Measurements from ENCODE around the gene COL18A1. TPM values are rescaled to one million over a fixed set of nuclear protein-coding genes. Genes with fewer than 3 reads are reported as not detected.
A peak's percentile ranks its signal among the peaks of the same experiment; 100 is the strongest.

The COL18A1 gene
- total and polyA plus RNA-seq, 7 donors: 4.4 to 197 (median 39.7) TPM

DNA sequence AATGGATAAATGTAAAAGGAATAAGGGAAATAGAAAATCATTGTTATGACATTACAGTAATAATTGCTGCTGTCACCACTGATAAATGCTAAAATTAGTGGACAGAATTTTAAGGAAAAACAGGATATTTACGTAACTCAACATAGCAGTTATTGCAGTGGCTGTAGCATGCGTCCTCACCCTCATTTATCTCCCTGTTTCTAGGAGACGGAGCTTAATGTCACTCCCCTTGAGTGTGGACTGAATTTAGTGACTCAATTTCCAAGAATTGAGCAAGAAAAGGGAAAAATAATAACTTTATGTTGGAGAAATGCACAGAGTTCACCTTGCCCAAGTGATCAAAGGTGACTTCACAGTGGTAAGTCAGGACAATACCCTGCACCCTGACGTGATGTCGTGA, 33.3 kb upstream of the COL18A1 start:
- H3K4me3 ChIP-seq: no peak overlapping the region
- H3K36me3 ChIP-seq: no peaks in the 10 kb centered on the region
- DNase-seq: no peak
- H3K4me1 ChIP-seq: peaks cover 0 to 8% (median 5%) of the 10 kb centered on the region in 4 donors
- 63 to 83% methylated on average over 5 of the region's 5 CpGs for WGBS, 2 donors
- H3K27me3 ChIP-seq: no peaks in the 10 kb centered on the region
- TF ChIP-seq, protein P1, sequence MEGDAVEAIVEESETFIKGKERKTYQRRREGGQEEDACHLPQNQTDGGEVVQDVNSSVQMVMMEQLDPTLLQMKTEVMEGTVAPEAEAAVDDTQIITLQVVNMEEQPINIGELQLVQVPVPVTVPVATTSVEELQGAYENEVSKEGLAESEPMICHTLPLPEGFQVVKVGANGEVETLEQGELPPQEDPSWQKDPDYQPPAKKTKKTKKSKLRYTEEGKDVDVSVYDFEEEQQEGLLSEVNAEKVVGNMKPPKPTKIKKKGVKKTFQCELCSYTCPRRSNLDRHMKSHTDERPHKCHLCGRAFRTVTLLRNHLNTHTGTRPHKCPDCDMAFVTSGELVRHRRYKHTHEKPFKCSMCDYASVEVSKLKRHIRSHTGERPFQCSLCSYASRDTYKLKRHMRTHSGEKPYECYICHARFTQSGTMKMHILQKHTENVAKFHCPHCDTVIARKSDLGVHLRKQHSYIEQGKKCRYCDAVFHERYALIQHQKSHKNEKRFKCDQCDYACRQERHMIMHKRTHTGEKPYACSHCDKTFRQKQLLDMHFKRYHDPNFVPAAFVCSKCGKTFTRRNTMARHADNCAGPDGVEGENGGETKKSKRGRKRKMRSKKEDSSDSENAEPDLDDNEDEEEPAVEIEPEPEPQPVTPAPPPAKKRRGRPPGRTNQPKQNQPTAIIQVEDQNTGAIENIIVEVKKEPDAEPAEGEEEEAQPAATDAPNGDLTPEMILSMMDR (IDR thresholded peaks at IDR 0.05): no peak
- TF ChIP-seq POLR2A (IDR thresholded peaks at IDR 0.05) (no peak), EP300 (IDR thresholded peaks at IDR 0.05) (no peak), POLR2AphosphoS5 (IDR thresholded peaks at IDR 0.05) (no peak)
- no peak overlapping the region for H3K27ac ChIP-seq
- intact Hi-C loops (cut with DNase I): no loop called here
- H3K9me3 ChIP-seq: no peaks in the 10 kb centered on the region

GRCh38 chr21:45372732-45373355, 32.1 kb upstream of the COL18A1 start:
- H3K36me3 ChIP-seq: no peaks in the 10 kb centered on the region
- H3K27me3 ChIP-seq: no peaks in the 10 kb centered on the region
- H3K27ac ChIP-seq: no peak overlapping the region
- TF ChIP-seq, protein P1 (IDR thresholded peaks at IDR 0.05): no peak
- TF ChIP-seq EP300 (IDR thresholded peaks at IDR 0.05) (no peak), POLR2A (IDR thresholded peaks at IDR 0.05) (no peak), POLR2AphosphoS5 (IDR thresholded peaks at IDR 0.05) (no peak)
- intact Hi-C loops (cut with DNase I): no loop called here
- no peak for DNase-seq
- H3K9me3 ChIP-seq: no peaks in the 10 kb centered on the region
- H3K4me1 ChIP-seq: no peaks in the 10 kb centered on the region
- no peak overlapping the region for H3K4me3 ChIP-seq
- 74 to 81% methylated on average over 7 of the region's 7 CpGs for WGBS, 2 donors

GRCh38 chr21:45373991-45374816, 30.8 kb upstream of the COL18A1 start:
- Histone ChIP-seq H3K27me3 (no peaks in the 10 kb centered on the region), H3K4me1 (no peaks in the 10 kb centered on the region), H3K4me3 (no peak overlapping the region), H3K27ac (no peak overlapping the region), H3K36me3 (no peaks in the 10 kb centered on the region), H3K9me3 (no peaks in the 10 kb centered on the region)
- intact Hi-C loops (cut with DNase I): no loop called here
- WGBS, 2 donors: 70 to 79% methylated on average over 15 of the region's 15 CpGs
- peak; percentile 65 for DNase-seq
- TF ChIP-seq EP300 (IDR thresholded peaks at IDR 0.05): no peak
- no peak for TF ChIP-seq POLR2AphosphoS5 (IDR thresholded peaks at IDR 0.05)
- TF ChIP-seq, protein P1 (IDR thresholded peaks at IDR 0.05): no peak
- TF ChIP-seq POLR2A (IDR thresholded peaks at IDR 0.05): no peak

GRCh38 chr21:45374826-45375455, 30.0 kb upstream of the COL18A1 start:
- no peak overlapping the region for H3K27ac ChIP-seq
- H3K36me3 ChIP-seq: no peaks in the 10 kb centered on the region
- 74 to 78% methylated on average over 15 of the region's 15 CpGs for WGBS, 2 donors
- H3K4me1 ChIP-seq: no peaks in the 10 kb centered on the region
- H3K4me3 ChIP-seq: no peak overlapping the region
- no peaks in the 10 kb centered on the region for H3K27me3 ChIP-seq
- H3K9me3 ChIP-seq: no peaks in the 10 kb centered on the region
- intact Hi-C loops (cut with DNase I): no loop called here
- TF ChIP-seq POLR2A (IDR thresholded peaks at IDR 0.05) (no peak), EP300 (IDR thresholded peaks at IDR 0.05) (no peak)
- TF ChIP-seq, protein P1 (IDR thresholded peaks at IDR 0.05): no peak
- DNase-seq: no peak

Data from sigmoid colon (tissue), 7 donors.